CD4-positive, alpha-beta memory T cell (primary cell): ENCODE measurements around the gene GABPA. TPM values are rescaled to one million over a fixed set of nuclear protein-coding genes. Genes with fewer than 3 reads are reported as not detected.

Experiments
- polyA plus RNA-seq, 2 donors: library from polyadenylated mRNA; unstranded; fragments of 300-500 nt; fragmentation: Illumina TruSeq; gene quantifications; one replicate each; pipeline ENCODE4 v1.2.3, GENCODE V29; 2021
- total RNA-seq, 2 experiments: library from RNA; stranded (reverse); gene quantifications; one replicate each; pipeline ENCODE4 v1.2.3, GENCODE V29; 2021

The GABPA gene
- total and polyA plus RNA-seq, 4 experiments from 2014 or later: 18.8 to 29.4 (median 24.2) TPM

Other genes starting within 250 kb of the GABPA start
- 10 to 100 TPM; 19.1 to 21.2 TPM for gene MRPL39, start 127.5 kb upstream of the GABPA start, total RNA-seq
- 10 to 100 TPM; 38.5 to 53.0 TPM for gene MRPL39, start 127.5 kb upstream of the GABPA start, polyA plus RNA-seq
- gene JAM2, start 95.7 kb upstream of the GABPA start, total RNA-seq: under 1 TPM in 1 of 2 experiments, not detected in 1; 0.67 TPM
- gene JAM2, start 95.7 kb upstream of the GABPA start, polyA plus RNA-seq: under 1 TPM in 1 of 2 donors, not detected in 1; 0.39 TPM
- gene ATP5PF, start 68 bp upstream of the GABPA start, total RNA-seq: 10 to 100 TPM; 56.6 to 64.1 TPM
- gene ATP5PF, start 68 bp upstream of the GABPA start, polyA plus RNA-seq: 100 to 1,000 TPM; 305 to 419 TPM